ENCODE data around the gene TRABD.

The TRABD gene

GRCh38 chr22:50220603-50221409 is 35.1 kb downstream of the TRABD start:
- no peak for DNase-seq

GRCh38 chr22:50221410-50222300 is 35.9 kb downstream of the TRABD start:
- no peak for DNase-seq

GRCh38 chr22:50222508-50222907 is 36.8 kb downstream of the TRABD start:
- no peak for DNase-seq

DNA sequence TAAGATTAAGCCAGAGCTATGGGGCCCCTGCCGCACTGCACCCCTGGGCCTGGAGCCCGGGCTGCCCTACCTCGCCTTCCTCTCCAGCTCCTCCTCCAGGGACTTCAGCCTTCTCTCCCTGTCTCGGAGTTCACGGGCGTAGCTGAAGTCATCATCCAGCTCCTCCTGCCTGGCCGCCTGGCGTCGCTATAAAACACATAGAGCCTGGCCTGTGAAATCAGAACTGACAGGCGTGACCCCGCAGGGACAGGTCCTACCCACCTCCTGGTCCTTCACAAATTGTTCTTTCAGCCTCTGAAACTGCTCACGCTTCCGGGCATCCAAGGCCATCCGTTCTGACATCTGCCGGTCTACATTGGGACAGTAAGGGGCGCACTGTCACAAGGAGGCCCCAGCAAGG is 38.4 kb downstream of the TRABD start:
- no peak for DNase-seq

DNA sequence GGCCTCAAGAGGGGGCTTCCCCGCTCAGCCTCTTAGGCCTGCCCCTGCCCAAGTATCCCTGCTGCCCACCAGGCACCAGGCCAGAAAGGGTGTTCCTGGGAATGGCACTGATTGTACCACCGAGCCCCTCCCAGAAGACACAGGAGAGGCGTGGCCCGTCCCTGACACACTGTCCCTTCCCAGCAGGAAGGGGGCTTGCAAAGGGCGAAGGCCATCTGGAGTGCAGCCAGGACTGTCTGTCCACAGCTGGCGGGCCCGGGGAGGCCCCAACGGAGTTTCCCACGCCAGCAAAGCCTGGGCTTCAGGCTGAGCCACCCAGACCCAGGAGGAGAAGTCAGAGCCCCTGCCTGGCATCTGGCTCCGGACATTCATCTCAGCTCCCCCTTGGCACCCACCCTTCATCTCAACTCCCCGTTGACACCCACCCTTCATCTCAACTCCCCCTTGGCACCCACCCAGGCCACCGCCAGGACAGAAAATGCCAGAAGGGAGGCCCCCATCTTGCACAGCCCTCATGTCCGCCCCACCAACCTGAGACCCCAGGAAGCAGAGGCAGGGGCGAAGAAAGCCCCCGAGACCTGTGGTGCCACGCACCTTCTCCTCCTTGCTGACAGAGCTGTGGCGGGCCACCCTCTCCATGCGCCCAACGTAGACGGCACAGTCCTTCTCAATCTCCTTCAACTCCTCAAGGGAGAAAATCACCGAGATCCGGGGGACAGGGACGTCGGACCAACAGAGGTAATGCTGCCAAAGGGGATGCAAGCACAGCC is 39.7 kb downstream of the TRABD start:
- no peak for DNase-seq

GRCh38 chr22:50226063-50226874 is 40.6 kb downstream of the TRABD start:
- DNase-seq: no peak

GRCh38 chr22:50226875-50227165 is 41.1 kb downstream of the TRABD start:
- DNase-seq: no peak

- no peak for DNase-seq
Observed at GRCh38 chr22:50227579-50228215, 42.0 kb downstream of the TRABD start.

DNA sequence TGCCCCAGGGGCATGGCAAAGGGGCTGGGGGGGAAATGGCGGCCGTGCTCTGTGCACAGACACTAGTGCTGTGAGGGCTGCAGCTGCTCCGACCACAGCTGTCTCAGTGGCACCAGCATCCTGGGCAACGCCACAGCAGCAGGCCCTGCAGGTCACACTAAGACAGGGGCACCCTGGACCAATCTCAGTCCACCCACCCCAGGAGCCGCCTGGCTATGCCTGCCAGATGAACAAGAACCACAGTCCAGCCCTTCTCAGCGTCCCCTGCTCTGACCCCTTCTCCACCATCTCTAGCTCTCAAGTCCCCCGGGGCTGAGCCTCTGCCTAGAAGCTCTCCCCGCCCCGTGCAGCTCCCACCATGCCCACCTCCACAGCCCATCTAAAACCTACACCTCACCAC is 42.7 kb downstream of the TRABD start:
- no peak for DNase-seq

DNA sequence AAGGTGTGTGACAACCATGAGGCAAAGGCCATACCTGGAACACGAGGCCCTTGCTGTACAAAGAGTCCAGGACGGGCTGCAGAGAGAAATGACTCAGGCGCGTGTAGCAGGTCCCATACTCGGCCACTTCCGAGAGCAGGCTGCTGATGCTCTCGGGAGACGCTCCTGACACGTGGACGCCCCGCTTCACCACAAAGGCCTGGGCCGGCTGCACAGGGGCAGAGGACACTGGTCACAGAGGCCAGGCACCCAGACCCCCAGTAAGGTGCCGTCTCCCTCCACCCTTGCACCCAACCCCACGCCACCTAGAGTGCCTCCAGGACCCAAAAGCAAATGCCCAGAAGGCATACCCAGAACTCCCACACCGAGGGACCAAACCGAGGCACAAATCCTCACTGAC is 43.7 kb downstream of the TRABD start:
- no peak for DNase-seq

DNA sequence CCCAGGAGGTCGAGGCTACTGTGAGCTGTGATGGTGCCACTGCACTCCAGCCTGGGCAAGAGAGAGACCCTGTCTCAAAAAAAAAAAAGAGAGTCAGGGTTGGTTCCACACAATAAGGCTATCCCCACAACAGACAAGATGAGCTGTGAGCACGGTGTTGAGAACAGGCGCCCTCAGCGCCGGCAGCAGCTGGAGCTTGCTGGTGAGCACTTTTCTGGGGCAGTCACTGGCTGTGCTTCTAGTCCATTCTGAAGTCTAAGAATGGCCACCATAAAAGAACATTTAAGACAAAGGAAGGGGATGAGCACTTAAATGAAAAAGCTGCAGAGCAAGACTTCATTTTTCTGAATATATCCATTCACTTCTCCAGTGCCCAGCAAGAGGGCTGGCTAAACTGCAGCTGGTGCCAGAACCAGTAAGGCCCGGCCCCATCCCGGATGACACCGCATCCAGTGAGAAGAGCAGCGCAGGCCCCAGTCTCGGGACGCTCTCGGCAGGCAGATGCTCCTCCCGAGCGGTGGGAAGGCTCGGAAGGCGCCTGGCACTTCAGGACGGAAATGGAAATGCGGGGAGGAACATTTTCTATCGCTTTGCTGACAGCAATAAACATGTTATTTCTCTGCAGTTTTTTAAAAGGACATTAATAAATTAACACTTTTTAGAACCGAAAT is 46.9 kb downstream of the TRABD start:
- DNase-seq: no peak

- DNase-seq: no peak
Observed at GRCh38 chr22:50233223-50233622, 47.5 kb downstream of the TRABD start.

GRCh38 chr22:50236731-50237409 is 51.2 kb downstream of the TRABD start:
- DNase-seq: no peak

- DNase-seq: no peak
Observed at GRCh38 chr22:50238755-50239154, 53.0 kb downstream of the TRABD start.

- no peak for DNase-seq
Observed at GRCh38 chr22:50242406-50242949, 56.8 kb downstream of the TRABD start.

GRCh38 chr22:50243685-50244419 is 58.1 kb downstream of the TRABD start:
- DNase-seq: no peak

DNA sequence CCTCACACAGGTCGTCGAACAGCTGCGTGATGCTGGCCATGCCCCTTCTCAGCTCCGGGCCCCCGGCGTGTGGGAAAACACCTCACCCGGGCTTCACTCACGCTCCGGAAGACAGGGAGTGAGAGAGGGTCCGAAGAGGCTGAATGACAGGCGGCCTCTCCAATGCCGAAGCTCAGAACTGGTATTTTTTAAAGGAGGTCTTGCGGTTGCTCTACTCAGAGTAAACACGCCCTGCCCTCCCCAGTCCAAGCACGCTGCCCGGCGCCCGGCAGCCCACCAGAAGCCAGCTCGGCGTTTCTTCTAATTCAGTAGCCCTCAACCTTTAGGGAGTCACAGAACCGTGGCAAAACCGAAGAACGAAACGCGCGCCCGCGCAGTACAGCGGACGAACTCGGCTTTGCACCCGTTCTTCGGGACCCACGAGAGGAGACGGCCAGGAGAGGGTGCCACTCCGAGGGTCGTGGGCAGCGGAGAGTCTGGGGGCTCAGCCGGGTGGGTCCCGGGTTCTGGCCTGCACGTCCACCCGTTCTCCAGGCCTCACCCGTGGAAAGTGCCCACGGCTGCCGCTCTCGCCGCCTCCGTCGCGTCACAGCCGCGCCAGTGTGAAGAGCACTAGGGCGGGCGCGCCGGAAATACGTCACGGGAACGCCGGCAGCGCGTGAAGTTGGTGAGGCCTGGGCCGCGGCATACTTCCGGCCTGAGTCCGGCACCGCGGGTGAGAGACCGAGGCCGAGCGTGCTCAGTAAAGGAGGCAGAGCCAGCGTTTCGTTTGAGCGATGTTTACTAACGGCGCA is 58.9 kb downstream of the TRABD start, which contains the start of gene TUBGCP6:
TUBGCP6 (minus strand) TSS at position 604 of the 794 bp plus-strand sequence; CDS start at position 40, 564 bp downstream.
- DNase-seq: peak; percentile 90

DNA sequence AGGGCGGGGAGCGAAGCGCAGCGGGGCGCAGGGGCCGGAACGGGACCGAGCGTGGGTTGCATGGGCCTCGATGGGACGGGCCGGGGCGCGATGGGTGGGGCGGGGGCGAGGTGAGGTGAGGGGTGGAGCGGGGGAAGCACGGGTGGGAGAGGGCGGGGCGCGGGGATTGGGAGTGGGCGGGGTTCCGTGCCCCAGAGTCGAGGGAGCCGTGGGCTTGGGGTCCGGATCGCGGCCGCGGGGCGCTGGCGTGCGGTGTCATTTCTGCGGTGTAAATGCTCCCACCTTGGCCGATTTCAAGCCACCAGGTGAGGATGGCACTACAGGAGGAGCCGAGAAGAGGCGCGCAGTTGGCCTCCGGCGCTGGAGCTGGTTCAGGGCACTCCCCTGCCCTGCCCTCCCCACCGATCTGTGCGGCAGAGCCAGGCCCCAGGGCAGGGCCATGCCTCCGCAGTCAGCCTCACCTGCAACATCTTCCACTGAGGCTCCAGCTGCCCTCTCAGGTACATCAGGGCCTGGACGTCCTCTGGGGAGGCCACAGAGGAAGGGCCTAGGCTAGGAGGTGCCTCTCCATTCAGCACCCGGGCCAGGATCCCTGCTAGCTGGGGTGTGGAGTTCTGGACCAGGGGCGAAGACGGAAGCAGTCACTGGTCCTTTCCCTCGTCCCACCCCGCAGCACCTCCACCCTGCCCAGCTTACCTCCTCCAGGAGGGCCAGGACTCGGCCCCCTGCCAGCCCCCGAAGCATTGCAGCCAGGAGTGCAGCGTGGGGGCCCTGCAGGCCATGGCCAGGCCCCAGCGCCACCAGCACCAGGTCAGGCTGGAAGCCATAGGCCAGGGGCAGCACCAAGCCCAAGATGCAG is 59.7 kb downstream of the TRABD start:
- no peak for DNase-seq

Measured in activated CD4-positive, alpha-beta T cell treated with anti-CD3 and anti-CD28 coated beads, Interleukin-2, amount 50 U/mL, for 1 hour (primary cell).